ENCODE results near the gene SWAP70. TPM values are rescaled to one million over a fixed set of nuclear protein-coding genes. Genes with fewer than 3 reads are reported as not detected.

Gene SWAP70
- total RNA-seq, 1 donor from 2014 or later = 39.7 TPM

DNA sequence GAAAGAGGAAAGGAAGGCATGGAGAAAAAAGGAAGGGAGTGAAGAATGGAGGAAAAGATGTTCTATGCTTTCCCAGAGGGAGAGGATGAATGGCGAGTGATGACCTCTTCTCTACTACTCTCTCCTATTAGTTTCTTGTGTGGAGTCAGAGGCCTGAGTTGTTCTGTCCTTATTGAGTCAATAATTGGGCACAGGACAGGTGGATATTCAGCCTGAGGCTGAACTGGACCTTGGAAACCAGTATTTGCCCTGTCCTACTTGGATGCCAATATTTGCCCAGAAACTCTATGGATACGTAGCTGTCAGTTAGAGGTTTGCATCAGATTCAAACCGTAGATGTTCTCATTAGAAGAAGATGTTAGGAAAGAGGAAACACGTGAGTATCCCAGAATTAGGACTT is 17.6 kb upstream of the SWAP70 start:
- no peaks in the 10 kb centered on the region for H3K4me1 Mint-ChIP-seq (ENCODE audit: unreplicated experiment)
- H3K27ac Mint-ChIP-seq (ENCODE audit: unreplicated experiment) = no peak overlapping the region
- TF ChIP-seq CTCF (IDR thresholded peaks at IDR 0.05) = no peak
- H3K9me3 Mint-ChIP-seq (ENCODE audit: unreplicated experiment) = peaks cover 10% of the 10 kb centered on the region
- no peaks in the 10 kb centered on the region for H3K27me3 Mint-ChIP-seq (ENCODE audit: unreplicated experiment)
- H3K4me3 Mint-ChIP-seq (ENCODE audit: unreplicated experiment) = no peak overlapping the region
- H3K36me3 Mint-ChIP-seq (ENCODE audit: unreplicated experiment) = no peaks in the 10 kb centered on the region
- DNase-seq (ENCODE audit: extremely low spot score, unreplicated experiment) = no peak

DNA sequence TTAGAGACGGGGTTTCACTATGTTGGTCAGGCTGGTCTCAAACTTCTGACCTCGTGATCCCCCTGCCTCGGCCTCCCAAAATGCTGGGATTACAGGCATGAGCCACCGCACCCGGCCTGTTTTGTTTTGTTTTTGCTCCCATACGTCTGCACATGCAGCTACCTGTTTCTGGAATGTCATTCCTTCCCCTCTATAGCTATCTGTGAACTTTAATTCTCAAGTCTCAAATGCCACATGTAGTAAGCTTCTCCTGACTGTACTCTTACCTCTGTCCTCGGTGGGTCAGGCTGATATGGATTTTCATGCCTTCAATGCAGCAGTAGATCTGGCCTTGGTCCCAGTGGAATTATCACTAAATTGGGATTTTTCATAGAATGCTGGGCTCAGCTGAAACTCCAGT is 12.4 kb upstream of the SWAP70 start:
- DNase-seq (ENCODE audit: extremely low spot score, unreplicated experiment) = peak; percentile 53
- Mint-ChIP-seq H3K27me3 (ENCODE audit: unreplicated experiment) (no peaks in the 10 kb centered on the region), H3K4me3 (ENCODE audit: unreplicated experiment) (no peak overlapping the region), H3K9me3 (ENCODE audit: unreplicated experiment) (peaks cover 13% of the 10 kb centered on the region), H3K36me3 (ENCODE audit: unreplicated experiment) (no peaks in the 10 kb centered on the region), H3K4me1 (ENCODE audit: unreplicated experiment) (peaks cover 19% of the 10 kb centered on the region), H3K27ac (ENCODE audit: unreplicated experiment) (no peak overlapping the region)
- no peak for TF ChIP-seq CTCF (IDR thresholded peaks at IDR 0.05)

GRCh38 chr11:9651899-9652748 is 11.8 kb upstream of the SWAP70 start:
- no peak for TF ChIP-seq CTCF (IDR thresholded peaks at IDR 0.05)
- Mint-ChIP-seq H3K27me3 (ENCODE audit: unreplicated experiment) (no peaks in the 10 kb centered on the region), H3K4me3 (ENCODE audit: unreplicated experiment) (no peak overlapping the region), H3K27ac (ENCODE audit: unreplicated experiment) (peak overlapping the region; percentile 39), H3K9me3 (ENCODE audit: unreplicated experiment) (peaks cover 14% of the 10 kb centered on the region), H3K36me3 (ENCODE audit: unreplicated experiment) (no peaks in the 10 kb centered on the region), H3K4me1 (ENCODE audit: unreplicated experiment) (peaks cover 19% of the 10 kb centered on the region)
- DNase-seq (ENCODE audit: extremely low spot score, unreplicated experiment) = peak; percentile 38

GRCh38 chr11:9653871-9654270 is 10.0 kb upstream of the SWAP70 start:
- Mint-ChIP-seq H3K36me3 (ENCODE audit: unreplicated experiment) (no peaks in the 10 kb centered on the region), H3K27me3 (ENCODE audit: unreplicated experiment) (no peaks in the 10 kb centered on the region), H3K4me1 (ENCODE audit: unreplicated experiment) (peaks cover 19% of the 10 kb centered on the region), H3K27ac (ENCODE audit: unreplicated experiment) (no peak overlapping the region), H3K9me3 (ENCODE audit: unreplicated experiment) (peaks cover 8% of the 10 kb centered on the region), H3K4me3 (ENCODE audit: unreplicated experiment) (no peak overlapping the region)
- DNase-seq (ENCODE audit: extremely low spot score, unreplicated experiment) = no peak
- no peak for TF ChIP-seq CTCF (IDR thresholded peaks at IDR 0.05)

DNA sequence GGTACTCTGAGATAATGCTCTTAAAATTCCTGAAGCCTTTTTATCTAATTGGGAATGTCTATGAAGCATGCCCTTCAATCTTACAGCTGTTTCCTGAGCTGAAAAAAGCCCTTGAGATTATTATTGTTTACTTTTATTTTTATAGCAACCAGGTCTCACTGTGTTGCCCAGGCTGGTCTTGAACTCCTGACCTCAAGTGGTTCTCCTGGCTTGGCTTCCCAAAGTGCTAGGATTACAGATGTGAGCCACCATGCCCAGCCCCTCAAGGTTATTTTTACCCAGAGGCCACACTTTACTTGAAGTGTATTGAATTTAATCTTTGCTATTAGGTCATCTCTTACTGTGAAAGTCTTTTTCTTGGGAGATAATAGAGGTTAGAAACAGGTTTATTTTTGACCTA is 7.0 kb upstream of the SWAP70 start:
- no peaks in the 10 kb centered on the region for H3K27me3 Mint-ChIP-seq (ENCODE audit: unreplicated experiment)
- peaks cover 15% of the 10 kb centered on the region for H3K4me1 Mint-ChIP-seq (ENCODE audit: unreplicated experiment)
- peak; percentile 19 for DNase-seq (ENCODE audit: extremely low spot score, unreplicated experiment)
- no peak overlapping the region for H3K27ac Mint-ChIP-seq (ENCODE audit: unreplicated experiment)
- no peak for TF ChIP-seq CTCF (IDR thresholded peaks at IDR 0.05)
- peaks cover 8% of the 10 kb centered on the region for H3K9me3 Mint-ChIP-seq (ENCODE audit: unreplicated experiment)
- no peak overlapping the region for H3K4me3 Mint-ChIP-seq (ENCODE audit: unreplicated experiment)
- H3K36me3 Mint-ChIP-seq (ENCODE audit: unreplicated experiment) = no peaks in the 10 kb centered on the region
